Fibroblast of mammary gland (primary cell): Measurements from ENCODE around the gene TMEM220.
A peak's percentile ranks its signal among the peaks of the same experiment; 100 is the strongest.

Experiments
- DNase-seq: peaks from one replicate; pipeline ENCODE4 v3.0.0-alpha.2; 2010; ENCODE audit warnings: low read depth
- H3K4me3 ChIP-seq: 2 replicates; pipeline ENCODE4 v1.5.1; 2011; ENCODE audit warnings: low read depth, mild to moderate bottlenecking, low read length, moderate library complexity; ENCODE audit not compliant: control insufficient read depth
- TF ChIP-seq, protein P1 (sequence below): conservative IDR thresholded peaks from 2 replicates; pipeline ENCODE4 v1.5.1; 2011; ENCODE audit warnings: low read depth, low read length, inconsistent platforms; ENCODE audit not compliant: control insufficient read depth, insufficient read depth

Gene TMEM220

DNA sequence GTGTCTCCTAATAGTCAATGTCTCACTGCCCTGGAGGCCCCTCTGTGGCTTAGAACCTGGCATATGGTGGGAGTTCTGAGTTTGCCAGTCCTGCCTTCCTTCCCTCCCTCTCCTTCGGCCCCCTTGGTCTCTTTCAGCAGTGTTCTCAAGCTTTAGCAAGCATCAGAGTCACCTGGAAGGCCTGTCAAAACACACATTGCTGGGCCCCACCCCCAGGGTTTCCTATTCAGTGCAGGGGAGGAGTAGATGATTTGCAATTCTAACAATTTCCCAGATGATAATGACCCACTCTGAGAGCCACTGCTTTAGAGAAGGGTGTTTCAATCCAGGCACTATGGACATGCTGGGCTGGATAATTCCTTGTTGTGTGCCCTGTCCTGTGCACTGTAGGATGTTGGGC is 26.4 kb upstream of the TMEM220 start:
- no peak overlapping the region for H3K4me3 ChIP-seq
- no peak for DNase-seq
- TF ChIP-seq, protein P1, sequence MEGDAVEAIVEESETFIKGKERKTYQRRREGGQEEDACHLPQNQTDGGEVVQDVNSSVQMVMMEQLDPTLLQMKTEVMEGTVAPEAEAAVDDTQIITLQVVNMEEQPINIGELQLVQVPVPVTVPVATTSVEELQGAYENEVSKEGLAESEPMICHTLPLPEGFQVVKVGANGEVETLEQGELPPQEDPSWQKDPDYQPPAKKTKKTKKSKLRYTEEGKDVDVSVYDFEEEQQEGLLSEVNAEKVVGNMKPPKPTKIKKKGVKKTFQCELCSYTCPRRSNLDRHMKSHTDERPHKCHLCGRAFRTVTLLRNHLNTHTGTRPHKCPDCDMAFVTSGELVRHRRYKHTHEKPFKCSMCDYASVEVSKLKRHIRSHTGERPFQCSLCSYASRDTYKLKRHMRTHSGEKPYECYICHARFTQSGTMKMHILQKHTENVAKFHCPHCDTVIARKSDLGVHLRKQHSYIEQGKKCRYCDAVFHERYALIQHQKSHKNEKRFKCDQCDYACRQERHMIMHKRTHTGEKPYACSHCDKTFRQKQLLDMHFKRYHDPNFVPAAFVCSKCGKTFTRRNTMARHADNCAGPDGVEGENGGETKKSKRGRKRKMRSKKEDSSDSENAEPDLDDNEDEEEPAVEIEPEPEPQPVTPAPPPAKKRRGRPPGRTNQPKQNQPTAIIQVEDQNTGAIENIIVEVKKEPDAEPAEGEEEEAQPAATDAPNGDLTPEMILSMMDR = no peak

DNA sequence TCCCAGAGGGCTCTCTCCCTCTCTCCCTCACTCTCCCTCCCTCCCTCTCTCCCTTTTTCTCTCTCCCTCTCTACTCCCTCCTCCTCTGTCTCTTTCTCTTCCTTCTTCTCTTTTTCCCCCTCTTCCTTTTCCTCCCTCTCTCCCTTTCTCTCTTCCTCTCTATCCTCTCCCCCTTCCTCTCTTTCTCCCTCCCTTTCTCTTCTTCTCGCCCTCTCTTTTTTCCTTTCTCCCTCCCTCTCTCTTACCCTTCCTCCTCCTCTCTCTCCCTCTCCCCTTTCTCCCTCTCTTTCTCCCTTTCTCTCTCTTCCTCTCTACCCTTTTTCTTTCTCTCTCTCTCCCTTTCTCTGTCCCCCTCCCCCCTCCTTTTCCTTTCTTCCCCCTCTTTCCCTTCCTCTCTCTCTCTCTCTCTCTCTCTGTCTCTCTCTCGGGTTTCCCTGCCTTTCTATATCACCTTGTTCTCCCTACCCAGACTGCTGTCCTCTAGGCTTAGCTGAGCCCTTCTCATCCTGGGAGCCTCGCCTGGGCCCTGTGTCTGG is 25.8 kb upstream of the TMEM220 start:
- no peak overlapping the region for H3K4me3 ChIP-seq
- TF ChIP-seq, protein P1 = no peak
- no peak for DNase-seq

DNA sequence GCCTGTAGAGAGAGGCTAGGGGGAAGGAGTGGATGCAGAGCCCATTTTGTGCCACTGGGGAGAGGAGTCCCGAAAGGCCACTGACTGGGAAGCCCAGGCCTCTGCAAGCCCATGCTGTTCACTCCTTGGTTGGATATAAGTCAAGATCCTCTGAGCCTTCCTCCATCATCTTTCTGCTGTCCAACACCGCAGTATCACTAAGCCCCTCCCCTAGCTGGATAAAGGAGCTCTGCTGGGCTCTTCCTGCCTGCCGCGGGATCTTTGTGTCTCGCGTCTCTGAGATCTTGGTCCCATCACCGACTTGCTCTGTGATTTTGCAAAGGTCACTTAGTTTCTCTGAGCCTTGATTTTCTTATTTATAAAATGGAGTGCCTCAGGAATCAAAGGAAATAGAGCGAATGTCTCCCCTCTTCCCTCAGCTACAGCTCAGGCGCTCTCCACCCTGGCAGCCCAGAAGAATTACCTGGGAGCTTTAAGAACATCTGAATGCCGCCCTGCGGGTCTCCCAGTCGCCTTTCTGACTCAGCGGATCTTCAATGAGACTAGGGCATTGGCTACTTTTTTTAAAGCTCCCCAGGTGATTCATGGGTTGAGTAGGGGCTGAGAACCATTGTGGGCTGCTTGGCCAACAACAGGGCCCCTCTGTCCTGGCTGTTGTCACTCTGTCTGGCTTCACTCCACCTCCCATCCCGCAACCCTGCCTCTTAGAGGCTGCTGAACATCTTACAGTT is 25.2 kb upstream of the TMEM220 start:
- no peak overlapping the region for H3K4me3 ChIP-seq
- no peak for DNase-seq
- TF ChIP-seq, protein P1 = no peak

DNA sequence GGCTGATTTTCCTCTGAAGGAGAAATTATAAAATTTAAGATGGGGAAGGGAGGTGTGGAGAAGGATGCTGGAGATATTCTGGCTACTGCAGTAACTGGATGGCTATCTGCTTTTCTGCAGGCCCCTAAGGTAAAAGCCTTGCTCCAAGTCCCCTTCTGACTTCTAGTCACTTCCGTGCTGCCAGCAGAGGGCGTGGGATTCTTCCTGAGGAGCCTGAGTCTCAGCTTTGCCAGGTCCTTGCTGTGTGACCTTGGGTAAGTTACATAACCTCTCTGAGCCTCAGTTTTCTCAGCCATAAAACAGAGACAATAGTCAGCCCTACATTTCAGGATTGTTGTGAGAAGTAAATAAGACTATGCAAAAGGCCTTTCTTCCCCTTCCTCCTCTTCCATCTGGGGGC is 24.3 kb upstream of the TMEM220 start:
- DNase-seq = peak; percentile 41
- H3K4me3 ChIP-seq = no peak overlapping the region

DNA sequence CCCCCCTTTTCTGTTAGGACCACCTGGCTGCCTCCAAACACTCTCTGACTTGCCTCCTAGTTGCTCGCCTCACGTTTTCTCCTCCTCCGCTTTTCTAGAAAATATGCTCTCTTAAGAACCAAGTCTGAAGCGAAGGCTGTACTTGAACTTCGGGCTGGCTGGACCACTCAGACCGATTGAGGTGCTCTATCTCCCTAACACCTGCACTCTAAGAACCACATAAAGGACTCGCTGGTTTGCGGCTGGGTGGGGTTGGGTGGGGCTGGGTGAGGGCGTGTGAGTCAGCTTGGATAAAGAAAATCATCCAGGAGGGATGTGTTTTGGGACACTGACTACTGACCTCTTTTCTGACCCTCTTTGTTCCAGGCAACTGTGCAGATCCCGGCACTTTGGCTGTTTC is 22.9 kb upstream of the TMEM220 start:
- TF ChIP-seq, protein P1 = no peak
- H3K4me3 ChIP-seq = no peak overlapping the region
- DNase-seq = no peak

More for the DNA sequence above, 24.3 kb upstream of the TMEM220 start:
- TF ChIP-seq, protein P1 = peak; percentile 49

DNA sequence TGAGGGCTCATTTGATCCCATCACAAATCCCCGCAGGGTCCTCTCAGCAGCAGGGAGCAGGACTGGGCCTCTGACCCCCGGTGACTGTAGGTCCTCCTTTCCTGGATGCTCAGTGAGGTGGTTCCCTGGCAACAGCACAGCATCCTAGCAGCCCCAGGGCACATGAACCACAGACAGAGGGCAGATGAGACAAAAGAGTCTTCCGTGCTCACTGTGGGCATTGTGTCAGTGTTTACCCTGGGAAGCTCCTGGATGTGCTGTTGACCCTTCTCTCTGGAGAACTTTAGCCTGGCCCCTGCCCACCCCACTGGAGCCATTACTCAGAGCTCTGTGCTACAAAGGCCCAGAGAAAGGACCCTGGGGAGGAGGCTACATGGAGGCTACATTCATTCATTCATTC is 21.7 kb upstream of the TMEM220 start:
- no peak overlapping the region for H3K4me3 ChIP-seq
- TF ChIP-seq, protein P1 = no peak
- DNase-seq = no peak

DNA sequence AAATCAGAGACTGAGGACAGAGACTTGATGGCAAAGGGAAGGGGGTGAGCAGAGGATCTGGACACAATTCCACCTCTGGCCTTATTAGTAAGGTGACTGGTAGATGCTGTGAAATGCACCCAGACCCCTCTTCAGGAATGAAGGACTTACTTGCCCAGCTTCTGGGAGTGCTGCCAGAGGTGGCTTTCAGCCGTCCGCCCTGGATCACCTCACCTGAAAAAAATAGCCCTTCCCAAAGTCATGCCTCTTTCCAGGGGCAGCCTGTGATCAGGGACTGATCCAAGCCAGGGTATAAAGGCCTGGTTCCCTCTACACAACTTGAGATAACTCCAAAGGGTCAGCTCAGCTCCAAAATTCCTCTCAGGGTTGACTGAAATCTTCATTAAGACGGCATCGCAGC is 20.4 kb upstream of the TMEM220 start:
- no peak for DNase-seq
- H3K4me3 ChIP-seq = no peak overlapping the region
- TF ChIP-seq, protein P1 = no peak
